ENCODE measurements around the gene GALR2.

The GALR2 gene

DNA sequence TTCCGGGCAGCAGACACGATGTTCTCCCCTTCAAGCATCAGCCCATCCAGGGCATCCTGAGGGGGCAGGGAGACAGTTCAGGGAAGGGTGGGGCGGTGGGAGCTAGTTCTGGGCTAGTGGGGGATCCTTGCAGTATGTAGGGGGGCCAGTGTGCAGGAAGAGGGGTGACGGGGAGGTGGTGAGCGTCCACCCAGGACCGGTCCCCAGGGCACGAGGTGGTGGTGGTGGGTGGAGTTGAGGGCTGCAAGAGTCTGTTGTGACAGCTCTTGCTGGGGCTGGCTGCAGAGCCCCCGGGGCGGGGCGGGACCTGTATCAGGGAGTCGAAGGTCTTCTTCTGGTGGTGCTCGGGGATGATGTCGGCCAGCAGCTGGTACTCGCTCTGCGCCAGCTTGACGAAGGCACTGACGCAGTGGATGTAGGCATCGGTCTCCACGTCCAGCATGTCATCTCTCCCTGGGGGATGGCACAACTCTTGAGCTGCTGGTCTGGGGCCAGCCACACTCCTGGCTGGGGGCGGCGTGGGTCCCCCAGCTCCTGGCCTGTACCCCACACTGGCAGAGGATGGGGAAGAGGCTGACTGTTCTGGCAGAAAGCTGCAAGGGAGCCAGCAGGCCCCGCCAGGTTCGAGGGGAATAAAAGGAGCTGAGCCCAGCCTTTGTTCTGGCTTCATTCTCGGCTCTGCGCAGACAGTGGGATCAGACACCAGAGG is 14.4 kb downstream of the GALR2 start:
- Histone ChIP-seq H3K36me3 (ENCODE audit: insufficient read depth, low read length) (peaks cover 63% of the 10 kb centered on the region), H3K4me2 (ENCODE audit: low read length) (no peak overlapping the region), H3K4me3 (ENCODE audit: low read depth, low read length, poor library complexity, severe bottlenecking) (no peak overlapping the region)

DNA sequence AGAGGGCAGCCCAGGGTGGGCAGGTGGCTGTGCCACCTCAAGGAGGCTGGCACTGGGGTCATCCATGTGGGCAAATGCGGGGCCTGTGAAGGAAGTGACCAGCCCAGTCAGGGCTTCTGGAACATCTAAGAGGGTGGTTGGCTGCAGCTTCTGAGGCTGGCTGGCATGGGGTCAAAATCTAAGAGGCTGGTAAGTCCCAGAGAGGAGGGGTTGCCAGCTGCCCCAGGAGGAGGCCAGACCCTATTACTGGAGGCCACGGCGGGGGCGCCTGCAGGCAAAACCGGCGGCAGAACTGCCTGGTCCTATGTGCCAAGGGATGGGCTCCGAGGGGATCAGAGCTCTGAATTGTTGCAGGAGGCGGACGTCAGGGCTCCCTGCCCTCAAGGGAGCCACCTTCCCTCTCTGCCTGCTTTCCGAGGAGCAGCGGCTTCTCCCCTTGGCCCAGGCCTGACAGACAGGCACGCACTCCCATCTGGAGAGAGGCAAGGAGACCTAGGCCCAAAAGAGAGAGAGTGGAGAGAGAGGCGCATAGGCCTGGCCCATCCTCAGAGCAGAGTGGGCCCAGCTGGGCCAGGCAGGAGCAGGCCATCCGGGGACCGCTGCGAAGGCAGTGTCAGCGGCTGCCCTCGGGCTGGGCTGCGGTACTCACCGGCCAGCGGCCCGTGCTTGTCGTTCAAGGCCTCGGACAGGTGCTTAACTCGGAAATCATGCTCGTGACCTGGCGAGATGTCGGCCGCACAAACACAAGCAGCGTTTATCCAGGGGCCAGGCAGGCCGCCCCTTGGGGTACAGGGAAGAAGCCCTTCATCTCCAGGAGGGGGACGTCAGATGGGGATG is 15.3 kb downstream of the GALR2 start:
- no peak overlapping the region for H3K4me2 ChIP-seq (ENCODE audit: low read length)
- no peaks in the 10 kb centered on the region for H4K20me1 ChIP-seq (ENCODE audit: insufficient read depth, low read length)
- H3K79me2 ChIP-seq (ENCODE audit: insufficient read depth, low read length) = no peaks in the 10 kb centered on the region
- no peaks in the 10 kb centered on the region for H3F3A ChIP-seq (ENCODE audit: insufficient read depth, low read length)
- no peak overlapping the region for H3K4me3 ChIP-seq (ENCODE audit: low read depth, low read length, poor library complexity, severe bottlenecking)
- H3K36me3 ChIP-seq (ENCODE audit: insufficient read depth, low read length) = peaks cover 59% of the 10 kb centered on the region
- no peaks in the 10 kb centered on the region for H3K9me2 ChIP-seq (ENCODE audit: low read depth, low read length)
- H2AFZ ChIP-seq (ENCODE audit: low read length) = no peak overlapping the region
- H3K27me3 ChIP-seq (ENCODE audit: insufficient read depth, low read length) = no peaks in the 10 kb centered on the region
- H3K4me1 ChIP-seq (ENCODE audit: insufficient read depth, low read length, severe bottlenecking) = no peaks in the 10 kb centered on the region
- H3K27ac ChIP-seq (ENCODE audit: low read depth, low read length, poor library complexity, severe bottlenecking) = no peak overlapping the region
- no peak overlapping the region for H3K9ac ChIP-seq (ENCODE audit: low read length)
- TF ChIP-seq CTCF (IDR thresholded peaks at IDR 0.05; ENCODE audit: low read length) = no peak
- TF ChIP-seq EZH2 (IDR thresholded peaks at IDR 0.05; ENCODE audit: borderline replicate concordance, low read length) = no peak
- no peaks in the 10 kb centered on the region for H3K9me3 ChIP-seq (ENCODE audit: low read length)

More for the DNA sequence above, 14.4 kb downstream of the GALR2 start:
- no peaks in the 10 kb centered on the region for H3K9me3 ChIP-seq (ENCODE audit: low read length)
- no peaks in the 10 kb centered on the region for H3K9me2 ChIP-seq (ENCODE audit: low read depth, low read length)
- no peaks in the 10 kb centered on the region for H3K4me1 ChIP-seq (ENCODE audit: insufficient read depth, low read length, severe bottlenecking)
- no peaks in the 10 kb centered on the region for H3K27me3 ChIP-seq (ENCODE audit: insufficient read depth, low read length)
- H3F3A ChIP-seq (ENCODE audit: insufficient read depth, low read length) = no peaks in the 10 kb centered on the region
- TF ChIP-seq EZH2 (IDR thresholded peaks at IDR 0.05; ENCODE audit: borderline replicate concordance, low read length) (no peak), CTCF (IDR thresholded peaks at IDR 0.05; ENCODE audit: low read length) (no peak)
- no peak overlapping the region for H3K27ac ChIP-seq (ENCODE audit: low read depth, low read length, poor library complexity, severe bottlenecking)
- no peak overlapping the region for H3K9ac ChIP-seq (ENCODE audit: low read length)
- no peaks in the 10 kb centered on the region for H3K79me2 ChIP-seq (ENCODE audit: insufficient read depth, low read length)
- no peaks in the 10 kb centered on the region for H4K20me1 ChIP-seq (ENCODE audit: insufficient read depth, low read length)
- H2AFZ ChIP-seq (ENCODE audit: low read length) = no peak overlapping the region

- no peaks in the 10 kb centered on the region for H3F3A ChIP-seq (ENCODE audit: insufficient read depth, low read length)
- no peak overlapping the region for H3K9ac ChIP-seq (ENCODE audit: low read length)
- no peak overlapping the region for H3K4me3 ChIP-seq (ENCODE audit: low read depth, low read length, poor library complexity, severe bottlenecking)
- no peaks in the 10 kb centered on the region for H3K27me3 ChIP-seq (ENCODE audit: insufficient read depth, low read length)
- H3K27ac ChIP-seq (ENCODE audit: low read depth, low read length, poor library complexity, severe bottlenecking) = no peak overlapping the region
- TF ChIP-seq EZH2 (IDR thresholded peaks at IDR 0.05; ENCODE audit: borderline replicate concordance, low read length) = no peak
- TF ChIP-seq CTCF (IDR thresholded peaks at IDR 0.05; ENCODE audit: low read length) = no peak
- no peak overlapping the region for H3K4me2 ChIP-seq (ENCODE audit: low read length)
- peaks cover 54% of the 10 kb centered on the region for H3K36me3 ChIP-seq (ENCODE audit: insufficient read depth, low read length)
- H4K20me1 ChIP-seq (ENCODE audit: insufficient read depth, low read length) = no peaks in the 10 kb centered on the region
- no peak overlapping the region for H2AFZ ChIP-seq (ENCODE audit: low read length)
- H3K9me2 ChIP-seq (ENCODE audit: low read depth, low read length) = no peaks in the 10 kb centered on the region
- no peaks in the 10 kb centered on the region for H3K4me1 ChIP-seq (ENCODE audit: insufficient read depth, low read length, severe bottlenecking)
- H3K9me3 ChIP-seq (ENCODE audit: low read length) = no peaks in the 10 kb centered on the region
- H3K79me2 ChIP-seq (ENCODE audit: insufficient read depth, low read length) = no peaks in the 10 kb centered on the region
Observed at GRCh38 chr17:76090517-76091129, 16.0 kb downstream of the GALR2 start.
